ENCODE measurements around the gene LSM2.

DNA sequence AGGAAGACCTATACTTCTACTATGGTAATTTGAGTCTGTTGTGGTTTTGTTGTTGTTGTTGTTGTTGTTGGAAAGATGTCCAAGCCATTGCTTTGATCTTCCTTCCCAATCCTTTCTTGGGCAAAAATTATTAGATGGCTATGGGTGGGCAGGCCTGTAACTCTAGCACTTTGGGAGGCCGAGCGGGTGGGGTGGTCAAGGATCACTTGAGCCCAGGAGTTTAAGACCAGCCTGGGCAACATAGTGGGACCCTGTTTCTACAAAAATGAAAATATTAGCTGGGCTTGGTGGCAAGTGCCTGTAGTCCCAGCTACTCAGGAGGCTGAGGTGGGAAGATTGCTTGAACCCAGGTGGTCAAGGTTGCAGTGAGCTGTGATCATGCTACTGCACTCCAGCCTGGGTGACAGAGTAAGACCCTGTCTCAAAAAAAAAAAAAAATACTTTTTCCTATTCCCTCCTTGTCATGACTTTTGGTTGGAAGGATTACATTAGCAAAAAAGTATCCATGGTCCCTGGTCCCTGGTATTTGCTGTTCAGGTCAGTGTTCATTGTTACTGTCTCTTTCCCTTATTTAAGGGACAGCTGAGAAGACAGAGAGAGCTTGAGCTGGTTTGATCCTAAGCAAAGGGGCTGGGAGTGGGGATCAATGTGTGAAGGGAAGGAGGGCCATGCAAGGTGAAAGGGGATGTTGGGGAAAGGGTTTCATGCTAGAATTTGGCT lies 44.2 kb upstream of the LSM2 start:
- TF ChIP-seq CTCF (IDR thresholded peaks at IDR 0.05; ENCODE audit: low read depth, low read length), result no peak
- no peak for TF ChIP-seq EZH2phosphoT487 (IDR thresholded peaks at IDR 0.05; ENCODE audit: low read depth)
